ENCODE data around the gene BCL11B.
A peak's percentile ranks its signal among the peaks of the same experiment; 100 is the strongest.
"Not testable (repeated sequence)": the region's sequence is repeated elsewhere in the genome, so short reads cannot be mapped to it uniquely, and the experiment has no call there.

The BCL11B gene

GRCh38 chr14:99199846-99200653 lies 71.9 kb downstream of the BCL11B start:
- no peak for DNase-seq (ENCODE audit: low spot score)

GRCh38 chr14:99198746-99199502 lies 73.1 kb downstream of the BCL11B start:
- no peak for DNase-seq (ENCODE audit: low spot score)

GRCh38 chr14:99196310-99196650 lies 75.7 kb downstream of the BCL11B start:
- no peak for DNase-seq (ENCODE audit: low spot score)

GRCh38 chr14:99195602-99196309 lies 76.2 kb downstream of the BCL11B start:
- no peak for DNase-seq (ENCODE audit: low spot score)

- DNase-seq (ENCODE audit: low spot score), result no peak
Observed at GRCh38 chr14:99194736-99195135, 77.3 kb downstream of the BCL11B start.

- DNase-seq (ENCODE audit: low spot score), result no peak
Observed at GRCh38 chr14:99194136-99194535, 77.9 kb downstream of the BCL11B start.

GRCh38 chr14:99192830-99193229 lies 79.2 kb downstream of the BCL11B start:
- DNase-seq (ENCODE audit: low spot score), result no peak

- DNase-seq (ENCODE audit: low spot score), result no peak
Observed at GRCh38 chr14:99192028-99192621, 79.9 kb downstream of the BCL11B start.

GRCh38 chr14:99191395-99192027 lies 80.5 kb downstream of the BCL11B start:
- DNase-seq (ENCODE audit: low spot score), result peak; percentile 41

- peak; percentile 45 for DNase-seq (ENCODE audit: low spot score)
Observed at GRCh38 chr14:99190696-99191394, 81.2 kb downstream of the BCL11B start.

- peak; percentile 45 for DNase-seq (ENCODE audit: low spot score)
Observed at GRCh38 chr14:99189201-99189801, 82.7 kb downstream of the BCL11B start.

GRCh38 chr14:99188731-99189191 lies 83.2 kb downstream of the BCL11B start:
- peak; percentile 61 for DNase-seq (ENCODE audit: low spot score)

- no peak for DNase-seq (ENCODE audit: low spot score)
Observed at GRCh38 chr14:99187858-99188257, 84.1 kb downstream of the BCL11B start.

GRCh38 chr14:99186956-99187690 lies 84.9 kb downstream of the BCL11B start:
- DNase-seq (ENCODE audit: low spot score), result no peak

- not testable (repeated sequence) for DNase-seq (ENCODE audit: low spot score)
Observed at GRCh38 chr14:99186336-99186735, 85.7 kb downstream of the BCL11B start.

- DNase-seq (ENCODE audit: low spot score), result no peak
Observed at GRCh38 chr14:99185436-99186068, 86.4 kb downstream of the BCL11B start.

- no peak for DNase-seq (ENCODE audit: low spot score)
Observed at GRCh38 chr14:99183716-99184115, 88.3 kb downstream of the BCL11B start.

GRCh38 chr14:99183311-99183710 lies 88.7 kb downstream of the BCL11B start:
- no peak for DNase-seq (ENCODE audit: low spot score)

- no peak for DNase-seq (ENCODE audit: low spot score)
Observed at GRCh38 chr14:99182548-99183250, 89.3 kb downstream of the BCL11B start.
